HCT116 (cell line): ENCODE results near the gene RGL3.

Experiments
- CEBPB ChIP-seq: IDR thresholded peaks from 2 replicates; pipeline ENCODE4 v1.6.1; 2012; ENCODE audit warnings: low read depth
- EGR1 ChIP-seq: IDR thresholded peaks from 2 replicates; pipeline ENCODE4 v1.6.1; 2012; ENCODE audit warnings: low read depth
- EZH2 ChIP-seq: fragments of 200-600 bp; sonication (generic); IDR thresholded peaks from 2 replicates; pipeline ENCODE4 v1.6.1; 2017; ENCODE audit warnings: antibody characterized with exemption, mixed run types
- POLR2A ChIP-seq: IDR thresholded peaks from 2 replicates; pipeline ENCODE4 v1.7.0; 2011; ENCODE audit warnings: borderline replicate concordance; ENCODE audit not compliant: insufficient read depth, insufficient read length; ENCODE audit errors: extremely low read depth
- POLR2AphosphoS5 ChIP-seq: IDR thresholded peaks from 2 replicates; pipeline ENCODE4 v1.6.1; 2011; ENCODE audit warnings: mild to moderate bottlenecking, low read depth, low read length, moderate library complexity
- RAD21 ChIP-seq: IDR thresholded peaks from 2 replicates; pipeline ENCODE4 v1.6.1; 2012; ENCODE audit warnings: low read depth, mild to moderate bottlenecking
- SRF ChIP-seq: IDR thresholded peaks from 2 replicates; pipeline ENCODE4 v1.6.1; 2012; ENCODE audit warnings: low read depth
- TCF7L2 ChIP-seq: IDR thresholded peaks from 2 replicates; pipeline ENCODE4 v1.7.0; 2011; ENCODE audit warnings: borderline replicate concordance, inconsistent platforms; ENCODE audit not compliant: insufficient read depth, insufficient read length; ENCODE audit errors: extremely low read depth
- YY1 ChIP-seq: IDR thresholded peaks from 2 replicates; pipeline ENCODE4 v1.6.1; 2011; ENCODE audit warnings: low read length, low read depth, moderate library complexity, mild to moderate bottlenecking; ENCODE audit not compliant: insufficient replicate concordance; ENCODE audit errors: extremely low read depth
- ZFX ChIP-seq: fragments of 450-650 bp; IDR thresholded peaks from 2 replicates; pipeline ENCODE4 v1.6.1; 2017
- TF ChIP-seq, protein P1 (sequence below), 3 experiments: fragments of 200-600 bp in 1 of 3; sonication (generic) in 1 of 3; IDR thresholded peaks in 2 of 3; conservative IDR thresholded peaks in 1 of 3; 2 replicates each; pipeline ENCODE4 v1.5.1; 2012 to 2017; ENCODE audit warnings: low read depth in 2 of 3, low read length in 2 of 3, antibody characterized with exemption in 1 of 3, borderline replicate concordance in 1 of 3, control low read depth in 1 of 3, mild to moderate bottlenecking in 1 of 3, mixed read lengths in 1 of 3, mixed run types in 1 of 3, moderate library complexity in 1 of 3; ENCODE audit not compliant: insufficient read depth in 1 of 3
- TF ChIP-seq, protein P2 (sequence below): IDR thresholded peaks from 2 replicates; pipeline ENCODE4 v1.6.1; 2012
- TF ChIP-seq, protein P3 (sequence below): IDR thresholded peaks from 2 replicates; pipeline ENCODE4 v1.6.1; 2012
- TF ChIP-seq, protein P4 (sequence below): IDR thresholded peaks from 2 replicates; pipeline ENCODE4 v1.6.1; 2012; ENCODE audit warnings: low read depth

DNA sequence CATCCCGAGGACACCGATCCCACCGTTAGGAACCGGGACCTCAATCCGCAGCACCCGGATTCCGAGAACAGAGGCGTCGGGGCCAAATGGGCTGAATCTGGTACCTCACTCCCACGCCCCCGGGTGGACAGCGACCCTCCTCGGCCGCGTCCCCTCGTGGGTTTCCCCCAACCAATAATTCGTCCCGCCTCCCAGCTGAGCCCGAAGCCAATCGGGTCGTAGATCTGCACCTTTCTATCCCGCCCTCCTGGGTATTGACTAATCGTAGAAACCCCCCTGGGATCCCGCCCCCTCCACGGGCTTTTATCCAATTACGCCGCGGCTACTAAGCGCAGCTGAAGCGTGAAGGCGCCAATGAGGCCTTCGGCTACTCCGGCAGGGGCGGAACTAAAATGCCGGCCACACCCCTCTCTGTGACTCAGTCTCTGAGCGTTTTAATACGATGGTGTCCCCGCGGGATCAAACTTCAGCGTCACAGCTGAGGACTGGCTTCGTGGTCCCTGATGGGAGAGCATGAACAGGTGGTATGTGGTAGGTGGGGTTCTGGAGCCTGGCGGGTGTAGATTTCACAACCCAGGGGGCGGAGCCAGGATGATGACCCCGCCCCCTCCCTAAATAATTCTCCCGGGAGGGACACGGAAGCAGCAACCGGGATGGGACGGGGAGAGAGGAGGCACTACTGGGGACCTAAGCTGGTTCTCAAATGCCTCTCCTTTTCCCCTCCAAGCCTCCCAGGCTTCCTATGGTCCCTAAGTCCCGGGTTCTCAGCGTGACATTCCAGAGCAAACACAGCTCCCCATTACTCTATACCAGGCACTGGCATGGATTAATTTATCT, 72.8 kb downstream of the RGL3 start, which contains the start of the genes CCDC159 and TMEM205:
- TF ChIP-seq SRF (no peak), CEBPB (peak; percentile 98), TCF7L2 (no peak), YY1 (peak; percentile 82), RAD21 (no peak), POLR2A (peak; percentile 43), EZH2 (no peak), ZFX (no peak), EGR1 (peak; percentile 46; the same call in 1 of the 2 replicates), POLR2AphosphoS5 (peak; percentile 93)
- TF ChIP-seq, protein P1, sequence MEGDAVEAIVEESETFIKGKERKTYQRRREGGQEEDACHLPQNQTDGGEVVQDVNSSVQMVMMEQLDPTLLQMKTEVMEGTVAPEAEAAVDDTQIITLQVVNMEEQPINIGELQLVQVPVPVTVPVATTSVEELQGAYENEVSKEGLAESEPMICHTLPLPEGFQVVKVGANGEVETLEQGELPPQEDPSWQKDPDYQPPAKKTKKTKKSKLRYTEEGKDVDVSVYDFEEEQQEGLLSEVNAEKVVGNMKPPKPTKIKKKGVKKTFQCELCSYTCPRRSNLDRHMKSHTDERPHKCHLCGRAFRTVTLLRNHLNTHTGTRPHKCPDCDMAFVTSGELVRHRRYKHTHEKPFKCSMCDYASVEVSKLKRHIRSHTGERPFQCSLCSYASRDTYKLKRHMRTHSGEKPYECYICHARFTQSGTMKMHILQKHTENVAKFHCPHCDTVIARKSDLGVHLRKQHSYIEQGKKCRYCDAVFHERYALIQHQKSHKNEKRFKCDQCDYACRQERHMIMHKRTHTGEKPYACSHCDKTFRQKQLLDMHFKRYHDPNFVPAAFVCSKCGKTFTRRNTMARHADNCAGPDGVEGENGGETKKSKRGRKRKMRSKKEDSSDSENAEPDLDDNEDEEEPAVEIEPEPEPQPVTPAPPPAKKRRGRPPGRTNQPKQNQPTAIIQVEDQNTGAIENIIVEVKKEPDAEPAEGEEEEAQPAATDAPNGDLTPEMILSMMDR (IDR thresholded peaks at IDR 0.05 in 2 of 3, conservative IDR thresholded peaks at IDR 0.05 in 1 of 3; ENCODE audit: borderline replicate concordance in 1 of 3, insufficient read depth in 1 of 3, low read depth in 2 of 3, low read length in 2 of 3) = no peak
- TF ChIP-seq, protein P2, sequence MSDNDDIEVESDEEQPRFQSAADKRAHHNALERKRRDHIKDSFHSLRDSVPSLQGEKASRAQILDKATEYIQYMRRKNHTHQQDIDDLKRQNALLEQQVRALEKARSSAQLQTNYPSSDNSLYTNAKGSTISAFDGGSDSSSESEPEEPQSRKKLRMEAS = peak; percentile 97
- TF ChIP-seq, protein P3, sequence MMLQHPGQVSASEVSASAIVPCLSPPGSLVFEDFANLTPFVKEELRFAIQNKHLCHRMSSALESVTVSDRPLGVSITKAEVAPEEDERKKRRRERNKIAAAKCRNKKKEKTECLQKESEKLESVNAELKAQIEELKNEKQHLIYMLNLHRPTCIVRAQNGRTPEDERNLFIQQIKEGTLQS = no peak
- TF ChIP-seq, protein P4, sequence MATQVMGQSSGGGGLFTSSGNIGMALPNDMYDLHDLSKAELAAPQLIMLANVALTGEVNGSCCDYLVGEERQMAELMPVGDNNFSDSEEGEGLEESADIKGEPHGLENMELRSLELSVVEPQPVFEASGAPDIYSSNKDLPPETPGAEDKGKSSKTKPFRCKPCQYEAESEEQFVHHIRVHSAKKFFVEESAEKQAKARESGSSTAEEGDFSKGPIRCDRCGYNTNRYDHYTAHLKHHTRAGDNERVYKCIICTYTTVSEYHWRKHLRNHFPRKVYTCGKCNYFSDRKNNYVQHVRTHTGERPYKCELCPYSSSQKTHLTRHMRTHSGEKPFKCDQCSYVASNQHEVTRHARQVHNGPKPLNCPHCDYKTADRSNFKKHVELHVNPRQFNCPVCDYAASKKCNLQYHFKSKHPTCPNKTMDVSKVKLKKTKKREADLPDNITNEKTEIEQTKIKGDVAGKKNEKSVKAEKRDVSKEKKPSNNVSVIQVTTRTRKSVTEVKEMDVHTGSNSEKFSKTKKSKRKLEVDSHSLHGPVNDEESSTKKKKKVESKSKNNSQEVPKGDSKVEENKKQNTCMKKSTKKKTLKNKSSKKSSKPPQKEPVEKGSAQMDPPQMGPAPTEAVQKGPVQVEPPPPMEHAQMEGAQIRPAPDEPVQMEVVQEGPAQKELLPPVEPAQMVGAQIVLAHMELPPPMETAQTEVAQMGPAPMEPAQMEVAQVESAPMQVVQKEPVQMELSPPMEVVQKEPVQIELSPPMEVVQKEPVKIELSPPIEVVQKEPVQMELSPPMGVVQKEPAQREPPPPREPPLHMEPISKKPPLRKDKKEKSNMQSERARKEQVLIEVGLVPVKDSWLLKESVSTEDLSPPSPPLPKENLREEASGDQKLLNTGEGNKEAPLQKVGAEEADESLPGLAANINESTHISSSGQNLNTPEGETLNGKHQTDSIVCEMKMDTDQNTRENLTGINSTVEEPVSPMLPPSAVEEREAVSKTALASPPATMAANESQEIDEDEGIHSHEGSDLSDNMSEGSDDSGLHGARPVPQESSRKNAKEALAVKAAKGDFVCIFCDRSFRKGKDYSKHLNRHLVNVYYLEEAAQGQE = no peak
